A673 (cell line): ENCODE results near the gene DTNA. TPM values are rescaled to one million over a fixed set of nuclear protein-coding genes. Genes with fewer than 3 reads are reported as not detected.

Source experiments
- BruUV-seq: library from RNA; stranded (reverse); fragments of 400-500 nt; replicated peaks from 2 replicates; lab custom pipeline; 2021; lab: Mats Ljungman, UMichigan
- CTCF ChIA-PET: fragments of 300-600 bp; sonication (Branson Sonifier 250); formaldehyde crosslinking; loops from one replicate; lab custom pipeline; 2022; ENCODE audit warnings: antibody characterized with exemption; lab: Charles Lee
- POLR2A ChIA-PET: fragments of 300-600 bp; sonication (Branson Sonifier 250); formaldehyde crosslinking; loops from one replicate; lab custom pipeline; 2022; ENCODE audit warnings: antibody characterized with exemption; ENCODE audit not compliant: low non-redundant PET; lab: Charles Lee
- DNase-seq: peaks from one replicate; pipeline ENCODE4 v3.0.0-alpha.2; 2015; ENCODE audit warnings: low spot score
- H3K27ac ChIP-seq: fragments of 200-600 bp; sonication (generic); 2 replicates; pipeline ENCODE4 v1.5.1; 2016; ENCODE audit warnings: mixed run types, low read depth, mild to moderate bottlenecking, mixed read lengths, antibody characterized with exemption, low read length; ENCODE audit not compliant: poor library complexity, severe bottlenecking
- H3K27me3 ChIP-seq: fragments of 200-600 bp; sonication (generic); replicated peaks from 2 replicates; pipeline ENCODE4 v1.6.1; 2017; ENCODE audit warnings: mixed run types, low read depth, mild to moderate bottlenecking, mixed read lengths, antibody characterized with exemption, low read length; ENCODE audit not compliant: insufficient read depth, poor library complexity
- H3K36me3 ChIP-seq: fragments of 200-600 bp; sonication (generic); 2 replicates; pipeline ENCODE4 v1.6.1; 2016; ENCODE audit warnings: mixed run types, mild to moderate bottlenecking, mixed read lengths, antibody characterized with exemption, low read length; ENCODE audit not compliant: insufficient read depth, poor library complexity, severe bottlenecking
- H3K4me1 ChIP-seq: fragments of 200-600 bp; sonication (generic); 2 replicates; pipeline ENCODE4 v1.6.1; 2017; ENCODE audit warnings: mixed run types, mild to moderate bottlenecking, mixed read lengths, antibody characterized with exemption, low read length; ENCODE audit not compliant: insufficient read depth, poor library complexity, severe bottlenecking
- H3K4me3 ChIP-seq: fragments of 200-600 bp; sonication (generic); 2 replicates; pipeline ENCODE4 v1.5.1; 2016; ENCODE audit warnings: low read depth, mixed run types, mild to moderate bottlenecking, mixed read lengths, low read length; ENCODE audit not compliant: poor library complexity, severe bottlenecking
- H3K9me3 ChIP-seq: fragments of 200-600 bp; sonication (generic); 2 replicates; pipeline ENCODE4 v1.6.1; 2016; ENCODE audit warnings: mixed run types, low read depth, mild to moderate bottlenecking, mixed read lengths, antibody characterized with exemption, low read length; ENCODE audit not compliant: poor library complexity, severe bottlenecking
- EZH2 ChIP-seq: fragments of 200-600 bp; sonication (generic); IDR thresholded peaks from 2 replicates; pipeline ENCODE4 v1.6.1; 2017; ENCODE audit warnings: borderline replicate concordance, low read depth, mild to moderate bottlenecking, mixed read lengths, antibody characterized with exemption, low read length; ENCODE audit not compliant: poor library complexity, severe bottlenecking
- intact Hi-C: fragments of 100-400 bp; cut with micrococcal nuclease; formaldehyde crosslinking; loops from one replicate; pipeline ENCODE4 v1.10.0; 2022; ENCODE audit not compliant: unreplicated experiment
- total RNA-seq: library from RNA; stranded (reverse); gene quantifications from 2 replicates; pipeline ENCODE4 v1.2.3, GENCODE V29; 2021
- TF ChIP-seq, protein P1 (sequence below): fragments of 300-800, 200-600 bp; sonication (generic); conservative IDR thresholded peaks from 2 replicates; pipeline ENCODE4 v1.5.1; 2017; ENCODE audit warnings: low read depth, mild to moderate bottlenecking, antibody characterized with exemption, low read length, moderate library complexity, mixed read lengths

The DTNA gene
- total RNA-seq, 1 experiment from 2014 or later: 18.6 TPM

DNA sequence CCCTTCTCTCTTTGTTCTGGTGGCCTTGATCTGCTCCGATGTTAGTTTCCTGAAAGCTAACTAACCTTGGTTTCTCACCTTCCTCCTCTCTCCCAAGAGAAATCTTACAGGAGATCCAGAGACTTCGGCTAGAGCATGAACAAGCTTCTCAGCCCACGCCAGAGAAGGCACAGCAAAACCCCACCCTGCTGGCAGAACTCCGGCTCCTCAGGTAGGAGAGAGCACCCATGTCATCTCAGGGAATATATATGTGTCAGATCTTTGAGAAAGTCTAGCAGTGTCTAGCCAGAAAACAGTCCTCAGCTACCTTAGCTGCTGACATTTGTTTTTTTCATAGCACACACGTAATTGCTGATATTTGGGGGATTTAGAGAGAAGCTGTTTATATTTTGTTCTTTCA, 148.1 kb downstream of the DTNA start:
- Histone ChIP-seq H3K27ac (no peak overlapping the region), H3K4me1 (no peaks in the 10 kb centered on the region), H3K36me3 (no peaks in the 10 kb centered on the region), H3K27me3 (no peaks in the 10 kb centered on the region), H3K4me3 (no peak overlapping the region), H3K9me3 (no peaks in the 10 kb centered on the region)
- no TSS peak for BruUV-seq
- CTCF ChIA-PET: no interaction called here
- no peak for DNase-seq
- no peak for TF ChIP-seq EZH2
- TF ChIP-seq, protein P1, sequence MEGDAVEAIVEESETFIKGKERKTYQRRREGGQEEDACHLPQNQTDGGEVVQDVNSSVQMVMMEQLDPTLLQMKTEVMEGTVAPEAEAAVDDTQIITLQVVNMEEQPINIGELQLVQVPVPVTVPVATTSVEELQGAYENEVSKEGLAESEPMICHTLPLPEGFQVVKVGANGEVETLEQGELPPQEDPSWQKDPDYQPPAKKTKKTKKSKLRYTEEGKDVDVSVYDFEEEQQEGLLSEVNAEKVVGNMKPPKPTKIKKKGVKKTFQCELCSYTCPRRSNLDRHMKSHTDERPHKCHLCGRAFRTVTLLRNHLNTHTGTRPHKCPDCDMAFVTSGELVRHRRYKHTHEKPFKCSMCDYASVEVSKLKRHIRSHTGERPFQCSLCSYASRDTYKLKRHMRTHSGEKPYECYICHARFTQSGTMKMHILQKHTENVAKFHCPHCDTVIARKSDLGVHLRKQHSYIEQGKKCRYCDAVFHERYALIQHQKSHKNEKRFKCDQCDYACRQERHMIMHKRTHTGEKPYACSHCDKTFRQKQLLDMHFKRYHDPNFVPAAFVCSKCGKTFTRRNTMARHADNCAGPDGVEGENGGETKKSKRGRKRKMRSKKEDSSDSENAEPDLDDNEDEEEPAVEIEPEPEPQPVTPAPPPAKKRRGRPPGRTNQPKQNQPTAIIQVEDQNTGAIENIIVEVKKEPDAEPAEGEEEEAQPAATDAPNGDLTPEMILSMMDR: no peak
- intact Hi-C loops: no loop called here
- POLR2A ChIA-PET: no interaction called here

DNA sequence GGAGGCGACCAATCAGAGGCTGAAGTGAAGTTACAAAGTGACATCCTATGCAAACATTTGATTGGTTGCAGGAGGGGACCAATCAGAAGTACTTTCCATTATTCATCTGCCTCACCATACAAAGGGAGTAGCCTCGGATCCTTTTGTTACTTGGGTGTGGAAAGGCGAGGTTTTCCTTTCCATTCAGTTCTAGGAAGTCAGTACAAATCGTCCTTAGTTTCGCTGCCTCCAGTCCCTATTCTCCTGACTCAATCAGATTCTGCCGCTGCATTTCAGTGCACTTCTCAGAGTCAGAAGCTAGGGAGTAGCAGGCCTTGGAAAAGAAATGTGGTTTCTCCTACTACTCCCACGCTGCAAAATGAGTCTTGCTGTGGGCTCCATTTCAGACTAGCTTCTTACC, 149.4 kb downstream of the DTNA start:
- POLR2A ChIA-PET: no interaction called here
- TF ChIP-seq, protein P1: no peak
- no peak for TF ChIP-seq EZH2
- Histone ChIP-seq H3K4me3 (no peak overlapping the region), H3K9me3 (no peaks in the 10 kb centered on the region), H3K27me3 (no peaks in the 10 kb centered on the region), H3K4me1 (no peaks in the 10 kb centered on the region), H3K27ac (no peak overlapping the region), H3K36me3 (no peaks in the 10 kb centered on the region)
- intact Hi-C loops: no loop called here
- DNase-seq: no peak
- CTCF ChIA-PET: interaction anchor here (0.6 kb wide), 1 partner anchor 529 kb away, joined by 4 read pairs; no protein-coding TSS in a partner anchor
- BruUV-seq: no TSS peak

DNA sequence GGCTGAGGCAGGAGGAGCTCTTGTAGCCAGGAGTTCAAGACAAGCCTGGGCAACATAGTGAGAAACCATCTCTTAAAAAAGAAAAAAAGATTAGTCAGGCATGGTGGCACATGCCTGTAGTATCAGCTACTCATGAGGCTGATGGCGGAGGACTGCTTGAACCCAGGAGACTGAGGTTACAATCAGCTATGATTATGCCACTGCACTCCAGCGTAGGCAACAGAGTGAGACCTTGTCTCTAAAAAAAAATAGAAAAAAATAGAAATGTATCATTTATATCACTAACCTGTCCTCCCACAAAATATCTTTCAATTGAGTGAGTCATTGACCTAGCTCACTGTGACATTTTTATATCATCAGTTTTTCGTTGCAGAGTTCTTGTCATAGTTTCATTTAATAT, 152.5 kb downstream of the DTNA start:
- CTCF ChIA-PET: no interaction called here
- Histone ChIP-seq H3K36me3 (no peaks in the 10 kb centered on the region), H3K4me3 (no peak overlapping the region), H3K4me1 (no peaks in the 10 kb centered on the region), H3K27ac (no peak overlapping the region), H3K9me3 (no peaks in the 10 kb centered on the region), H3K27me3 (no peaks in the 10 kb centered on the region)
- no peak for DNase-seq
- intact Hi-C loops: no loop called here
- POLR2A ChIA-PET: no interaction called here
- no TSS peak for BruUV-seq
- TF ChIP-seq EZH2: no peak
- TF ChIP-seq, protein P1: no peak
